GM13976 (cell line): ENCODE data around the gene APMAP.
"Not testable (repeated sequence)": the region's sequence is repeated elsewhere in the genome, so short reads cannot be mapped to it uniquely, and the experiment has no call there.

Source experiments
- DNase-seq: peaks from one replicate; pipeline ENCODE4 v3.0.0; 2012; ENCODE audit warnings: low spot score
- CTCF ChIP-seq: IDR thresholded peaks from 2 replicates; pipeline ENCODE4 v1.5.1; 2012; ENCODE audit warnings: borderline replicate concordance, mild to moderate bottlenecking; ENCODE audit not compliant: insufficient read depth; ENCODE audit errors: extremely low read depth, missing control alignments, control extremely low read depth
- in situ Hi-C: fragments of 300-500 bp; cut with MboI; formaldehyde crosslinking; loops from one replicate; pipeline ENCODE4 v1.12.0; 2022; ENCODE audit warnings: low sequenced_read_pairs, mixed read lengths, inconsistent platforms; ENCODE audit not compliant: unreplicated experiment

Gene APMAP

GRCh38 chr20:24934101-24934661 lies 58.4 kb downstream of the APMAP start:
- TF ChIP-seq CTCF: no peak
- no peak for DNase-seq
- in situ Hi-C loops: no loop called here

GRCh38 chr20:24933266-24933908 lies 59.2 kb downstream of the APMAP start:
- DNase-seq: no peak
- in situ Hi-C loops: no loop called here

GRCh38 chr20:24931893-24932292 lies 60.7 kb downstream of the APMAP start:
- DNase-seq, in situ Hi-C loops: not testable (repeated sequence)

More at GRCh38 chr20:24933266-24933908, 59.2 kb downstream of the APMAP start:
- no peak for TF ChIP-seq CTCF

- DNase-seq, in situ Hi-C loops: not testable (repeated sequence)
- TF ChIP-seq CTCF: peak; percentile 32
These were observed 61.5 kb downstream of the APMAP start for GRCh38 chr20:24930724-24931688.

GRCh38 chr20:24929867-24930723 lies 62.5 kb downstream of the APMAP start:
- in situ Hi-C loops, DNase-seq: not testable (repeated sequence)
- peak; percentile 4 for TF ChIP-seq CTCF

GRCh38 chr20:24929259-24929658 lies 63.3 kb downstream of the APMAP start:
- DNase-seq, in situ Hi-C loops: not testable (repeated sequence)

GRCh38 chr20:24920706-24921105 lies 71.8 kb downstream of the APMAP start:
- in situ Hi-C loops: loop anchor here (25.0 kb wide), 1 partner anchor 133 kb away; no protein-coding TSS in a partner anchor
- not testable (repeated sequence) for DNase-seq

GRCh38 chr20:24919665-24920064 lies 72.9 kb downstream of the APMAP start:
- in situ Hi-C loops: loop anchor here (25.0 kb wide), 1 partner anchor 132 kb away; no protein-coding TSS in a partner anchor
- DNase-seq: not testable (repeated sequence)
